ENCODE measurements around the gene ANK2. TPM values are rescaled to one million over a fixed set of nuclear protein-coding genes. Genes with fewer than 3 reads are reported as not detected.
A peak's percentile ranks its signal among the peaks of the same experiment; 100 is the strongest.

ANK2 gene
- polyA plus RNA-seq, 1 experiment = 1.3 TPM

DNA sequence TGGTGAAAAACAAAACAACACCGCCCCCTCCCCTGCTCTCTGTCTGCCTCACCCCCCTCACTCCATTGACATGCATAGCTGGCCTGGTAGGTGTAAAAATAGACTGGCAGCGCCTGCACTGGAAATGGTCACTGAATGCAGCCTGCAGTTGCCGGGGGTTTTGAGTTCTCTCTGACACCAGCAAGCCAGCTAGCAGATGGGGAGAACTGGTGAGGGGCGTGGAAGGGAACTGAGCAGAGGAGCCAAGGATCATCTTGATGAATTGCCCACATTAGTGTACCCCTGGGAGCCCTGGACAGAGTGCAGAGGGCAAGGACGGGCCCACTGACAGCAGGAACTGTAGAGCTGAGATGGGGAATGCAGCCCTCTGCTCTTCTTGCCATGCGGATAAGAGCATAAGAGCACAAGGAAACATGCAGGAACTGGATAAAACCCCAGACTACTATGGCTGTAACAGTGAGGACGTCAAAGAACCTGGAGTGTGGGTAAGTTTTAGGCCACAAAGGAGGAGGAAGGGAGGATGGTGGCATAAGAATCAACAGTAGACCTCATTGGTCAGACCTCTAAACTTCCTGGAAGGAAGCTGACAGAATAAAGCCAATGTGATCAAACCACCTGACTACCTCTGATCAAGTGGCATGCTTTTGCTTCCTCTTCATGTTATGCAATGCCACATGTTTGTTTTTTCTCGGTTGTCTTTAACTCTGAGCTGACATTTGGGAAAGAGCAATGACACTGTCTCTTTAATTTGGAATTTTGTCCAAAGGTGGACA lies 96.3 kb downstream of the ANK2 start:
- CTCF ChIA-PET = no interaction called here
- no peaks in the 10 kb centered on the region for H3K9me3 ChIP-seq (ENCODE audit: control insufficient read depth, insufficient read depth, low read length)
- H3K27ac ChIP-seq (ENCODE audit: low read depth, low read length) = no peak overlapping the region
- POLR2A ChIA-PET = no interaction called here
- TF ChIP-seq, protein P1, sequence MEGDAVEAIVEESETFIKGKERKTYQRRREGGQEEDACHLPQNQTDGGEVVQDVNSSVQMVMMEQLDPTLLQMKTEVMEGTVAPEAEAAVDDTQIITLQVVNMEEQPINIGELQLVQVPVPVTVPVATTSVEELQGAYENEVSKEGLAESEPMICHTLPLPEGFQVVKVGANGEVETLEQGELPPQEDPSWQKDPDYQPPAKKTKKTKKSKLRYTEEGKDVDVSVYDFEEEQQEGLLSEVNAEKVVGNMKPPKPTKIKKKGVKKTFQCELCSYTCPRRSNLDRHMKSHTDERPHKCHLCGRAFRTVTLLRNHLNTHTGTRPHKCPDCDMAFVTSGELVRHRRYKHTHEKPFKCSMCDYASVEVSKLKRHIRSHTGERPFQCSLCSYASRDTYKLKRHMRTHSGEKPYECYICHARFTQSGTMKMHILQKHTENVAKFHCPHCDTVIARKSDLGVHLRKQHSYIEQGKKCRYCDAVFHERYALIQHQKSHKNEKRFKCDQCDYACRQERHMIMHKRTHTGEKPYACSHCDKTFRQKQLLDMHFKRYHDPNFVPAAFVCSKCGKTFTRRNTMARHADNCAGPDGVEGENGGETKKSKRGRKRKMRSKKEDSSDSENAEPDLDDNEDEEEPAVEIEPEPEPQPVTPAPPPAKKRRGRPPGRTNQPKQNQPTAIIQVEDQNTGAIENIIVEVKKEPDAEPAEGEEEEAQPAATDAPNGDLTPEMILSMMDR (IDR thresholded peaks at IDR 0.05; ENCODE audit: low read depth, low read length) = no peak
- DNase-seq (ENCODE audit: low read depth, low spot score) = no peak
- H3K27me3 ChIP-seq (ENCODE audit: control insufficient read depth, insufficient read depth, low read length) = no peaks in the 10 kb centered on the region
- H3K4me3 ChIP-seq (ENCODE audit: low read depth, low read length) = no peak overlapping the region

GRCh38 chr4:113146876-113147358 lies 97.5 kb downstream of the ANK2 start:
- TF ChIP-seq, protein P1 (IDR thresholded peaks at IDR 0.05; ENCODE audit: low read depth, low read length) = no peak
- Histone ChIP-seq H3K9me3 (ENCODE audit: control insufficient read depth, insufficient read depth, low read length) (no peaks in the 10 kb centered on the region), H3K27ac (ENCODE audit: low read depth, low read length) (no peak overlapping the region), H3K4me3 (ENCODE audit: low read depth, low read length) (peak overlapping the region; percentile 8; the same call in 1 of the 2 replicates), H3K27me3 (ENCODE audit: control insufficient read depth, insufficient read depth, low read length) (no peaks in the 10 kb centered on the region)
- ChIA-PET POLR2A (no interaction called here), CTCF (no interaction called here)
- DNase-seq (ENCODE audit: low read depth, low spot score) = no peak

DNA sequence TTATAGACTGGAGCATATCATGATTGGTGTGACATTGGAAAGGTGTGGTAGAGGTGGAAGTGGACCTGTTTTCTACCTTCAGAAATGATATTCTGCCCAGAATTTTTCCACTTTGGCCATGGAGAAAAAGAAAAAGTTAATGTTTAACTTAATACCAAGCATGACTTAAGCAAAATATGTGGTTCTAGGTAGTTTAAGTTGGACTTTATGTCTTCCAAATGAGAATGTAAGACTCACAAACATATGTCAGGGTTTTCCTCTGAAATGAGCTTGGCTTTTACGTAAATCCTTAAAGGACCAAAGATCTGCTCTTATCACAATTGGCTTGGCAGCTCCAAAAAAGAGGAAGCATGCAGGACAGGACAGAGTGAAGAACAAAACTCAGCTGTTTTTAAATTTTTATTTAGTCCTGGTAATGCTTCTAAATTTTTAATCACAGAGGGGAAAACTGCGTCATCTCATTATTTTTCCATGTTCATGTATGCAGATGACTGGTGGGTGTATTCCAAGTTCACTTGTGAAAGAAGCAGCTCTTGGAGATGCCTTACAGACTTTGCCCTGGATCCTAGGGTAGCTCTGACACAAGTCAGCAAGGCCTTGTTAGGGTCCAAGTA lies 98.2 kb downstream of the ANK2 start:
- Histone ChIP-seq H3K4me3 (ENCODE audit: low read depth, low read length) (no peak overlapping the region), H3K27me3 (ENCODE audit: control insufficient read depth, insufficient read depth, low read length) (no peaks in the 10 kb centered on the region), H3K9me3 (ENCODE audit: control insufficient read depth, insufficient read depth, low read length) (no peaks in the 10 kb centered on the region), H3K27ac (ENCODE audit: low read depth, low read length) (no peak overlapping the region)
- TF ChIP-seq, protein P1 (IDR thresholded peaks at IDR 0.05; ENCODE audit: low read depth, low read length) = no peak
- DNase-seq (ENCODE audit: low read depth, low spot score) = no peak
- POLR2A ChIA-PET = no interaction called here
- CTCF ChIA-PET = no interaction called here

GRCh38 chr4:113148925-113149324 lies 99.5 kb downstream of the ANK2 start:
- TF ChIP-seq, protein P1 (IDR thresholded peaks at IDR 0.05; ENCODE audit: low read depth, low read length) = no peak
- no peak overlapping the region for H3K4me3 ChIP-seq (ENCODE audit: low read depth, low read length)
- ChIA-PET CTCF (no interaction called here), POLR2A (no interaction called here)
- no peak for DNase-seq (ENCODE audit: low read depth, low spot score)
- H3K27ac ChIP-seq (ENCODE audit: low read depth, low read length) = no peak overlapping the region
- H3K27me3 ChIP-seq (ENCODE audit: control insufficient read depth, insufficient read depth, low read length) = no peaks in the 10 kb centered on the region
- H3K9me3 ChIP-seq (ENCODE audit: control insufficient read depth, insufficient read depth, low read length) = no peaks in the 10 kb centered on the region

GRCh38 chr4:113153529-113154101 lies 104.2 kb downstream of the ANK2 start:
- H3K9me3 ChIP-seq (ENCODE audit: control insufficient read depth, insufficient read depth, low read length) = no peaks in the 10 kb centered on the region
- H3K27ac ChIP-seq (ENCODE audit: low read depth, low read length) = no peak overlapping the region
- no peak overlapping the region for H3K4me3 ChIP-seq (ENCODE audit: low read depth, low read length)
- TF ChIP-seq, protein P1 (IDR thresholded peaks at IDR 0.05; ENCODE audit: low read depth, low read length) = no peak
- ChIA-PET POLR2A (no interaction called here), CTCF (no interaction called here)
- no peak for DNase-seq (ENCODE audit: low read depth, low spot score)
- no peaks in the 10 kb centered on the region for H3K27me3 ChIP-seq (ENCODE audit: control insufficient read depth, insufficient read depth, low read length)

All from AG04450 (cell line).